ENCODE results near the gene CREB3.

CREB3 gene

GRCh38 chr9:35757226-35757891, 24.9 kb downstream of the CREB3 start:
- peak overlapping the region; percentile 77 for H3K4me3 ChIP-seq (ENCODE audit: low read length)
- TF ChIP-seq ZNF274 (IDR thresholded peaks at IDR 0.05; ENCODE audit: low read depth, low read length) = no peak

- TF ChIP-seq ZNF274 (IDR thresholded peaks at IDR 0.05; ENCODE audit: low read depth, low read length) = no peak
- peak overlapping the region; percentile 77 for H3K4me3 ChIP-seq (ENCODE audit: low read length)
Observed at GRCh38 chr9:35757892-35758275, 25.4 kb downstream of the CREB3 start.

GRCh38 chr9:35758475-35759050, 26.1 kb downstream of the CREB3 start:
- H3K4me3 ChIP-seq (ENCODE audit: low read length) = peak overlapping the region; percentile 45

GRCh38 chr9:35759795-35760194, 27.3 kb downstream of the CREB3 start:
- TF ChIP-seq ZNF274 (IDR thresholded peaks at IDR 0.05; ENCODE audit: low read depth, low read length) = no peak
- H3K4me3 ChIP-seq (ENCODE audit: low read length) = no peak overlapping the region

More at GRCh38 chr9:35758475-35759050, 26.1 kb downstream of the CREB3 start:
- TF ChIP-seq ZNF274 (IDR thresholded peaks at IDR 0.05; ENCODE audit: low read depth, low read length) = no peak

- TF ChIP-seq ZNF274 (IDR thresholded peaks at IDR 0.05; ENCODE audit: low read depth, low read length) = no peak
- H3K4me3 ChIP-seq (ENCODE audit: low read length) = no peak overlapping the region
Observed at GRCh38 chr9:35760651-35761050, 28.2 kb downstream of the CREB3 start.

- TF ChIP-seq ZNF274 (IDR thresholded peaks at IDR 0.05; ENCODE audit: low read depth, low read length) = no peak
- H3K4me3 ChIP-seq (ENCODE audit: low read length) = no peak overlapping the region
Observed at GRCh38 chr9:35763181-35763580, 30.7 kb downstream of the CREB3 start.

- no peak for TF ChIP-seq ZNF274 (IDR thresholded peaks at IDR 0.05; ENCODE audit: low read depth, low read length)
Observed at GRCh38 chr9:35763803-35764202, 31.3 kb downstream of the CREB3 start.

GRCh38 chr9:35766997-35767396, 34.5 kb downstream of the CREB3 start:
- no peak overlapping the region for H3K4me3 ChIP-seq (ENCODE audit: low read length)
- TF ChIP-seq ZNF274 (IDR thresholded peaks at IDR 0.05; ENCODE audit: low read depth, low read length) = no peak

More at GRCh38 chr9:35763803-35764202, 31.3 kb downstream of the CREB3 start:
- no peak overlapping the region for H3K4me3 ChIP-seq (ENCODE audit: low read length)

GRCh38 chr9:35767458-35767857, 35.0 kb downstream of the CREB3 start:
- H3K4me3 ChIP-seq (ENCODE audit: low read length) = no peak overlapping the region
- no peak for TF ChIP-seq ZNF274 (IDR thresholded peaks at IDR 0.05; ENCODE audit: low read depth, low read length)

- TF ChIP-seq ZNF274 (IDR thresholded peaks at IDR 0.05; ENCODE audit: low read depth, low read length) = no peak
- H3K4me3 ChIP-seq (ENCODE audit: low read length) = no peak overlapping the region
Observed at GRCh38 chr9:35769763-35770162, 37.3 kb downstream of the CREB3 start.

GRCh38 chr9:35771075-35771433, 38.6 kb downstream of the CREB3 start:
- no peak overlapping the region for H3K4me3 ChIP-seq (ENCODE audit: low read length)
- TF ChIP-seq ZNF274 (IDR thresholded peaks at IDR 0.05; ENCODE audit: low read depth, low read length) = no peak

- no peak overlapping the region for H3K4me3 ChIP-seq (ENCODE audit: low read length)
- TF ChIP-seq ZNF274 (IDR thresholded peaks at IDR 0.05; ENCODE audit: low read depth, low read length) = no peak
Observed at GRCh38 chr9:35771534-35771933, 39.1 kb downstream of the CREB3 start.

- no peak for TF ChIP-seq ZNF274 (IDR thresholded peaks at IDR 0.05; ENCODE audit: low read depth, low read length)
Observed at GRCh38 chr9:35771943-35772342, 39.5 kb downstream of the CREB3 start.

GRCh38 chr9:35774907-35775635, 42.6 kb downstream of the CREB3 start:
- TF ChIP-seq ZNF274 (IDR thresholded peaks at IDR 0.05; ENCODE audit: low read depth, low read length) = no peak
- H3K4me3 ChIP-seq (ENCODE audit: low read length) = no peak overlapping the region

More at GRCh38 chr9:35771943-35772342, 39.5 kb downstream of the CREB3 start:
- H3K4me3 ChIP-seq (ENCODE audit: low read length) = no peak overlapping the region

GRCh38 chr9:35776018-35776417, 43.6 kb downstream of the CREB3 start:
- no peak overlapping the region for H3K4me3 ChIP-seq (ENCODE audit: low read length)

More at GRCh38 chr9:35776018-35776417, 43.6 kb downstream of the CREB3 start:
- TF ChIP-seq ZNF274 (IDR thresholded peaks at IDR 0.05; ENCODE audit: low read depth, low read length) = no peak
